ENCODE measurements around the gene CMYA5. TPM values are rescaled to one million over a fixed set of nuclear protein-coding genes. Genes with fewer than 3 reads are reported as not detected.

The CMYA5 gene
- total RNA-seq, 1 donor from 2014 or later = 0.35 TPM

- DNase-seq (ENCODE audit: low read depth) = no peak
- no peak for TF ChIP-seq CTCF (conservative IDR thresholded peaks at IDR 0.05; ENCODE audit: low read depth, low read length)
- H3K4me3 ChIP-seq (ENCODE audit: low read depth, low read length) = no peak overlapping the region
These were observed 40.0 kb downstream of the CMYA5 start for GRCh38 chr5:79729679-79730078.

GRCh38 chr5:79730564-79730963, 40.9 kb downstream of the CMYA5 start:
- H3K4me3 ChIP-seq (ENCODE audit: low read depth, low read length) = no peak overlapping the region
- TF ChIP-seq CTCF (conservative IDR thresholded peaks at IDR 0.05; ENCODE audit: low read depth, low read length) = no peak
- DNase-seq (ENCODE audit: low read depth) = no peak

- TF ChIP-seq CTCF (conservative IDR thresholded peaks at IDR 0.05; ENCODE audit: low read depth, low read length) = no peak
- H3K4me3 ChIP-seq (ENCODE audit: low read depth, low read length) = no peak overlapping the region
- DNase-seq (ENCODE audit: low read depth) = no peak
These were observed 42.1 kb downstream of the CMYA5 start for GRCh38 chr5:79731775-79732174.

GRCh38 chr5:79736528-79737514, 47.2 kb downstream of the CMYA5 start:
- no peak overlapping the region for H3K4me3 ChIP-seq (ENCODE audit: low read depth, low read length)
- no peak for TF ChIP-seq CTCF (conservative IDR thresholded peaks at IDR 0.05; ENCODE audit: low read depth, low read length)
- DNase-seq (ENCODE audit: low read depth) = no peak

GRCh38 chr5:79738349-79738748, 48.7 kb downstream of the CMYA5 start:
- H3K4me3 ChIP-seq (ENCODE audit: low read depth, low read length) = no peak overlapping the region
- DNase-seq (ENCODE audit: low read depth) = no peak
- no peak for TF ChIP-seq CTCF (conservative IDR thresholded peaks at IDR 0.05; ENCODE audit: low read depth, low read length)

- TF ChIP-seq CTCF (conservative IDR thresholded peaks at IDR 0.05; ENCODE audit: low read depth, low read length) = no peak
- no peak for DNase-seq (ENCODE audit: low read depth)
- no peak overlapping the region for H3K4me3 ChIP-seq (ENCODE audit: low read depth, low read length)
These were observed 53.0 kb downstream of the CMYA5 start for GRCh38 chr5:79742549-79743136.
